Astrocyte of the spinal cord (primary cell): ENCODE measurements around the gene LRCH1.

Source experiments
- DNase-seq: peaks from one replicate; pipeline ENCODE4 v3.0.0; 2011; ENCODE audit warnings: low read depth, low spot score
- H3K4me3 ChIP-seq: 2 replicates; pipeline ENCODE4 v1.5.1; 2011; ENCODE audit warnings: low read depth, mild to moderate bottlenecking, low read length, moderate library complexity
- in situ Hi-C: cut with HindIII; loops from 2 replicates; pipeline ENCODE4 v1.10.0; 2017; ENCODE audit warnings: low sequenced_read_pairs
- TF ChIP-seq, protein P1 (sequence below): IDR thresholded peaks from 2 replicates; pipeline ENCODE4 v1.5.1; 2012; ENCODE audit warnings: low read depth, mild to moderate bottlenecking, low read length, inconsistent platforms

LRCH1 gene

GRCh38 chr13:46535002-46535401 lies 18.0 kb upstream of the LRCH1 start:
- TF ChIP-seq, protein P1, sequence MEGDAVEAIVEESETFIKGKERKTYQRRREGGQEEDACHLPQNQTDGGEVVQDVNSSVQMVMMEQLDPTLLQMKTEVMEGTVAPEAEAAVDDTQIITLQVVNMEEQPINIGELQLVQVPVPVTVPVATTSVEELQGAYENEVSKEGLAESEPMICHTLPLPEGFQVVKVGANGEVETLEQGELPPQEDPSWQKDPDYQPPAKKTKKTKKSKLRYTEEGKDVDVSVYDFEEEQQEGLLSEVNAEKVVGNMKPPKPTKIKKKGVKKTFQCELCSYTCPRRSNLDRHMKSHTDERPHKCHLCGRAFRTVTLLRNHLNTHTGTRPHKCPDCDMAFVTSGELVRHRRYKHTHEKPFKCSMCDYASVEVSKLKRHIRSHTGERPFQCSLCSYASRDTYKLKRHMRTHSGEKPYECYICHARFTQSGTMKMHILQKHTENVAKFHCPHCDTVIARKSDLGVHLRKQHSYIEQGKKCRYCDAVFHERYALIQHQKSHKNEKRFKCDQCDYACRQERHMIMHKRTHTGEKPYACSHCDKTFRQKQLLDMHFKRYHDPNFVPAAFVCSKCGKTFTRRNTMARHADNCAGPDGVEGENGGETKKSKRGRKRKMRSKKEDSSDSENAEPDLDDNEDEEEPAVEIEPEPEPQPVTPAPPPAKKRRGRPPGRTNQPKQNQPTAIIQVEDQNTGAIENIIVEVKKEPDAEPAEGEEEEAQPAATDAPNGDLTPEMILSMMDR = no peak

DNA sequence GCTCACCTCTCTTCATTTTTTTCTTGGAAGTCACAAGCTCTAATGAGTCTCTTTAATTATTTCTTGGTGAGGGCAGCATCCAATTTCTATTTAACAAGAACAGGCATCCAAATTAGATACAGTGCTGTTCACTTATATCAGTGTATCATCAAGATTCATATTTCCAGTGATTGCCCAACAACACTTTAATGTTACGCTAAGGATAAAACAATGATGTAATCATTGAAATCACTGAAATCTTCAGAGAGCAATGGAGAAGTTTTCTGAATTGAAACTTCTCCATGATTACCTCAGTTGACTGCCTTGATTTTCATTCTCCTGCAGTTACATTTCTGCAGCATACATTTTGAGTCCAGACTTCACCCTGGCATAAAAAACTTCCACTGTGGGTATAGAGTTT lies 17.1 kb upstream of the LRCH1 start:
- in situ Hi-C loops = no loop called here
- no peak overlapping the region for H3K4me3 ChIP-seq
- no peak for DNase-seq
- TF ChIP-seq, protein P1 = no peak

More at GRCh38 chr13:46535002-46535401, 18.0 kb upstream of the LRCH1 start:
- in situ Hi-C loops = no loop called here
- no peak overlapping the region for H3K4me3 ChIP-seq
- DNase-seq = no peak

DNA sequence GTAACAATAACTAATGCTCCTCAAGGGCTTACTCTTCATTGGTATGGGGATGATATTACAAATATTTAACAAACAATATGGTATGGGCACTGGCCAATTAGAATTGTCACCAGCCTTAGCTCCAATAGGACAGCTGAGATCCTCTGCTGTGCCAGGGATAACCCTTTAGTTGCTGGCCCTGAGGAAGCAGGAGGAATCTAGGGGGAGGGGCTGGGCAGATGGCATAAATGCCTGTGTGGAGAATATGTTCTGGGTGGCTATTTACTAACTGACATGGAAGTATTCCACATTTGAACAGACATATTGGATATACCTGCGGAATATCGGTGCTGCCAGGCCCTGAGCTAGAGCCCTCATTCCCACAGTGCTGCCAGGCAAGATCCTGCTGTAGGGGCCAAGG lies 16.6 kb upstream of the LRCH1 start:
- H3K4me3 ChIP-seq = no peak overlapping the region
- TF ChIP-seq, protein P1 = no peak
- no peak for DNase-seq
- in situ Hi-C loops = no loop called here

DNA sequence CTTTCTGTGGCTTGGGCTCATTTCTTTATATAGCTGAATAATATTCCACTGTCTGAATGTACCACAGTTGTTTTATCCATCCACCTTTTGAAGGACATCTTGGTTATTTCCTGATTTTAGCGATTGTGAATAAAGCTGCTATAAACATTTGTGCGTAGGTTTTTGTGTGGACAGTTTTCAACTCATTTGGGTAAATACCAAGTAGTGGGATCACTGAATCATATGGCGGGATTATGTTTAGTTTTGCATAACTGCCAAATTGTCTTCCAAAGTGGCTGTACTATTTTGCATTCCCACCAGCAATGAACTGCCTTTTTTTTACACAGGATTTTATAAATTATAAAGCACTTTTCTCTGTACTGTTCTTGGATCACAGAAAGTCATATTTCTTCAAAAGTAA lies 13.7 kb upstream of the LRCH1 start:
- TF ChIP-seq, protein P1 = no peak
- in situ Hi-C loops = no loop called here
- H3K4me3 ChIP-seq = no peak overlapping the region
- DNase-seq = no peak

- DNase-seq = no peak
- H3K4me3 ChIP-seq = no peak overlapping the region
- TF ChIP-seq, protein P1 = no peak
- in situ Hi-C loops = no loop called here
Measured at GRCh38 chr13:46541210-46541609, 11.8 kb upstream of the LRCH1 start.

GRCh38 chr13:46542833-46543232 lies 10.1 kb upstream of the LRCH1 start:
- no peak for DNase-seq
- in situ Hi-C loops = no loop called here
- no peak overlapping the region for H3K4me3 ChIP-seq
- TF ChIP-seq, protein P1 = no peak

DNA sequence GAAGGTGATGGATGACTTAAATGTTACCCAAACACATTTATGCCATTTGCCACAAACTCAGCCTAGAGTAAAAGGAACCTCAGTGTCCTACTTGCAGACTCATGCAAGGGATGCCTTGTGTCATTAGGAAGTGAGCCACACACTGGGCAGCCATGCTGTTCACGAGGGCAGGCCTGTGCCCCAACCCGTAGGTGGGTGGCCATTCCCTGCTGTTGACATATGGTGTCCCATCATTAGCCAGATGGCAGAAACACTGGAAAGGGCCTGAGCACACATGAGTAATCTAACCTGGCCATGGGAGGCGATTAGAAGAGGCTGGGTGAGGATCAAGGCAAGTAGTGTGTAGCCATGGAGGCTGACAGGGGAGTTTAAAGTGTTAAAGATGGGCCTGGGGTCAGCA lies 9.7 kb upstream of the LRCH1 start:
- no peak for DNase-seq
- no peak overlapping the region for H3K4me3 ChIP-seq
- in situ Hi-C loops = no loop called here
- TF ChIP-seq, protein P1 = no peak
